ENCODE measurements around the gene TCHH. TPM values are rescaled to one million over a fixed set of nuclear protein-coding genes. Genes with fewer than 3 reads are reported as not detected.
"Not testable (repeated sequence)": the region's sequence is repeated elsewhere in the genome, so short reads cannot be mapped to it uniquely, and the experiment has no call there.

TCHH gene
- polyA plus RNA-seq (ENCODE audit: insufficient read length in 10 of 10), result under 1 TPM in 8 of 10 donors, not detected in 2; 0.03 to 0.11 (median 0.04) TPM
- long read RNA-seq, donor 1, result 0 reads
- long read RNA-seq, donor 2, result 0 reads
- long read RNA-seq, donor 3, result 0 reads
- long read RNA-seq, donor 4, result 0 reads
- long read RNA-seq, donor 5, result 0 reads
- long read RNA-seq, donor 6, result 0 reads
- long read RNA-seq, donor 7, result 0 reads
- long read RNA-seq, donor 8, result 0 reads
- long read RNA-seq, donor 9, result 0 reads

GRCh38 chr1:152115344-152115743, at the start of gene TCHH:
TSS of gene TCHH (minus strand) at chr1:152115444. CDS start at chr1:152114080, 1,364 bp downstream.
- no peak for DNase-seq

DNA sequence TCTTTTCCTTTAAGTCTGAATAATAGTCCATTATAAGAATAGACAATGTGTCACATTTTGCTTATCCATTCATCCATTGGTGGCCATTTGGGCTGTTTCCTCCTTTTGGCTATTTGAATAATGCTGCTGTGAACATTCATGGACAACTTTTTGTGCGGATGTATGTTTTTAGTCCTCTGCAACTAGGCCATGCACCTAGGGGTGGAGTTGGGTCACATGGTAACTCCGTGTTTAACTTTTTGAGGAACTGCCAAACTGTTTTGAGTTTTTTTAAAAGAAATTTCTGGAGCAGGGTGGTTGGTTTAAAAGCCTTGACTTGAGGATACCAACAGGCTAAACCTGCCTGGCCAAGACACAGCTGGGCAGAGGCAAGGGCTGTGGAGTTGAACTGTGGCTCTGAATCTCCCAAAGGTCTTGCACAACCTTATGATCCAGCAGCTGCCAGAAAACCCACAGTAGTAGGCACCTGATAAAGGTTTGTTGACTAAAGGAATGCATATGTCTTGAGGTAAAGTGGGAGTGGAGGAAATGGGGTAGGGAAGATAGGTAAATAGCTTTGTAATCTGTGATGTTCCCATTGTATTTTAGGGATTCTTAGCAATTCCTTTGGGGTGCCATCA, 49.4 kb upstream of the TCHH start:
- DNase-seq, result no peak

DNA sequence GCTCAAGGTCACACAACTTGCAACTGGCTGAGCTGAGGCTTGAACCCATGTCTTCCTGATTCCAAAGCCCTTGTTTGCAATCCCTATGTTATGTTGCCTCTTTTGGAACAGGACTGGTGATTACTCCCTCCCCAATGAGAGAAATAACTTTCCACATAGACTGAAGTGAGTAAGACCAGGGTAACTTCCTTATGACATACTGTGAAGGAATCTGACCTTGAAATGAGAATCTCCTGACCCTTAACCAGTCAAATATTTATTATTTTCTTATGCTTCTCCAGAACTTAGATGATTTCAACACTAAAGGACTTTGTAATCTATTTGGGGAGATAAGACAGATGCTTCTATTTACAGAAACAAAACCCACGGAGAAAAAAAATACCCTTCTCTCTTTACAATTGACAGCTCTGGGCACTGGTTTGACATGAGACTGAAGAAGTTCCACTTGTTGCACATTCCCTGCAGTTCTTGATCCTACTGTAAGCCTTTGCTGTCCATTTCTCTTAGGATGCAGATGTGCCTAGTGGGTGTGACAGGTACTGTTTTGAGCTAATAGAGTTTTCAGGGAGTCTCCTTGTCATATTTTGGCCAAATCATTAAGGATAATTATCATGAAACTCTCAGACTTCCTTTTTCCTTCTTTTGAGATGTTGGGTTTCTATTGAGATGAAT, 47.7 kb upstream of the TCHH start:
- peak in 1 of 3 donors; percentile 34 for DNase-seq

DNA sequence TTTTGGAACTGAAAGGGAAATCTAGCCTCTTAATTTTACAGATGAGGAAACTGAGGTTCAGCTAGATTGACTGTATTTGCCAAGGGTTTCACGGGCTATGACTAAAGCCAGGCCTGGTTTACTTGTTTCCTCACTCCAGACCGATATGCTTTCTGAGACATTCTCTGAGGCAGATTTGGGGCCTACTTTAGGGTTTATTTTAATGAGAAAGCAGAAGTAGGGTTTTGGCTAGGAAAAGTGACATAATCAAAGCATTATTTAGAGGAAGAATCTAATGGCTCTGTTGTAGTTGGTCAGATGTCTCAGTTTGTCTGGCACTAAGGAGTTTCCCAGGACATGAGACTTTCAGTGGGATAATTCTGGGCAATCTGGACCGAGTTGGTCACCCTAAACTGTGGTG, 45.3 kb upstream of the TCHH start:
- peak in 1 of 3 donors; percentile 11 for DNase-seq

GRCh38 chr1:152159144-152159543, 43.9 kb upstream of the TCHH start, which contains the start of gene RPTN:
TSS of gene RPTN (minus strand) at chr1:152159228. CDS start at chr1:152157889, 1,339 bp downstream.
- no peak for DNase-seq

GRCh38 chr1:152153996-152154395, 38.8 kb upstream of the TCHH start:
- DNase-seq, result no peak

DNA sequence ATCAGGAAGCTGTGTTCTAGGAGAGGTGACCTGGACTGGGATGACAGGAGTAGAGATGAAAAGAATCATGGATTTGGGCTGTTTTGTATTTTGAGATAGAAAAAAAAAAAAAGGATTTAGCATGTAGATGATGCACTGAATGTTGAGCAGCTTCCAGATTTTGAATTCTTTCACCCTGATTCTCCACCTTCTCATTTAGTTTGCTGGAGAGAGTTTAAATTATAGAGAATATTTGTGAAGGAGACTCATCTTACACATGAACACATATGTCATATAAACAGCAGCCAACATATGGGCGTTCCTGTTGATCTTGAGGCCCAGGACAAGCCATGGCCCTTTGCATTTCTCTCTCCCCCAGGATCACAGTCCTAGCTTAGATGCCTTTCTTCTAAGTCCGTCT, 36.4 kb upstream of the TCHH start:
- DNase-seq, result no peak

- DNase-seq, result no peak
Measured at GRCh38 chr1:152148981-152149380, 33.7 kb upstream of the TCHH start.

DNA sequence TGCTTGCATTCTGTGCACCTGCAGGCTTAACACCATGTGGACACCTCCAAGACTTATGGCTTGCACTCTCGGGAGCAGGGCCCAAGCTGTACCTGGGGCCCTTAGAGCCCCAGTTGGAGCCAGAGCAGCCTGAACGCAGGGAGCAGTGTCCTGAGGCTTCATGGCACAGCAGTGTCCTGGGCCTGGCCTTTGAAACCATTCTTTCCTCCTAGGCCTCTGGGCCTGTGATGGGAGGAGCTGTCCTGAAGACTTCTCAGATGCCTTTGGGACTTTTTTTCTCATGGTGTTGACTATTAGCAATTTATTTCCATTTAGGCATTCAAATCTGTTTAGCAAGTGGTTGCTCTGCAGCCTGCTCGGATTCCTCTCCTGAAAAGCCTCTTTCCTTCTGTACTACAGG, 32.8 kb upstream of the TCHH start:
- DNase-seq, result no peak

DNA sequence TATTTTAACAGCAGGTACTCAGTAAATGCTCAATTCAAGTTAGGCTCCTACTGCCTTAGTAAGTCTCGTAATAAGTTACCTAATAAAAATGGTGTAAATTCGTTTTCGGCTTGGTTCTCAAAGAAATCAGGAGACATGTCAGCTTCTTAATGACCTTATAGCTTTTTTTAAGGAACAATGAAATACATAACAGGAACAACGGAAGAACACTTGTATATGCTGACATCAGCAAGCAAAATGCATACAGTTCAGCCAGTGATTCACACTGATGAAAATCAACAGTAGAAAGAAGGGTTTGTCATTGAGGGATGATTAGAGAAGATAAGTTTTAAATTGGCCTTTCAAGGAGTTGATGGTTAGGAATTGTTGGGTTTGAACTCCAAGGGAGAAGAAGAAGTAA, 30.5 kb upstream of the TCHH start:
- DNase-seq, result no peak

GRCh38 chr1:152144674-152145183, 29.5 kb upstream of the TCHH start:
- not testable (repeated sequence) for DNase-seq

- DNase-seq, result no peak
Measured at GRCh38 chr1:152143150-152143887, 28.1 kb upstream of the TCHH start.

- DNase-seq, result peak; percentile 22 to 34 (median 28)
Measured at GRCh38 chr1:152141971-152142584, 26.8 kb upstream of the TCHH start.

DNA sequence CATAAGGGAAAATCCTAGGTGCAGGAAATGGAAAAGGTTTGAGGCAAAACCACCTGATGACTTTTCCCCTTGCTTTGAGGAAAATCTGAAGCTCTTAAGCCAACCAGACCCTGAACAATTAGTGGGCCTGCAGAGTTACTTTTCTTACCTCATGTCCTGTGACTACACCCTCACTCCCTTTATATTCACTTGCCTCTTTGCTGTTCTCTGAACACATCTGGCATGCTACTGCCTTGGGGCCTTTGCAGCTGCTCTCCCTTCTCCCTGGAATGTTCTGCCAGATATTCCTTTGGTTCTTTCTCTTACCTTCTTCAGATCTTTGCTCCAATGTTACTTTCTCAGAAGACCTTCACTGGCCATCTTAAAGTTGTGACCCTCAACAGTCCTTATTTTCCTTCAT, 22.0 kb upstream of the TCHH start:
- DNase-seq, result no peak

DNA sequence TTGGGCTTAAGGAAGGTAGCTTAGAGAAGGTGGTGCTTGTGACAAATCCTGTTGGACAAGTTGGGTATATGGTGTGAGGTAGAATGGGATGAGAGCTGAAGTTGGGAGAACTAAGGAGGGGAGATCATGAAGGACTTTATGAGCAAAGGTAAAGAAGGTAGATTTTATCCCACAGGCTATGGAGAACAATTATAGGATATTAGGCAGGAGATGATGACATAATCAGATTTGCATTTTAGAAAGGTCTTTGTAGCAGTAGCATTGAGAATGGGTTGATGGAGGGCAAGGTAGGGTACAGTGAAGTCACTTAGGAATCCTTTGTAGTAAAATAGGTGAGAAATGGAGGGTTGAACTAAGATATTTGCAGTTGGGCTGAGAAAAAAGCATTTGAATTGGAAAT, 14.9 kb upstream of the TCHH start:
- no peak for DNase-seq

DNA sequence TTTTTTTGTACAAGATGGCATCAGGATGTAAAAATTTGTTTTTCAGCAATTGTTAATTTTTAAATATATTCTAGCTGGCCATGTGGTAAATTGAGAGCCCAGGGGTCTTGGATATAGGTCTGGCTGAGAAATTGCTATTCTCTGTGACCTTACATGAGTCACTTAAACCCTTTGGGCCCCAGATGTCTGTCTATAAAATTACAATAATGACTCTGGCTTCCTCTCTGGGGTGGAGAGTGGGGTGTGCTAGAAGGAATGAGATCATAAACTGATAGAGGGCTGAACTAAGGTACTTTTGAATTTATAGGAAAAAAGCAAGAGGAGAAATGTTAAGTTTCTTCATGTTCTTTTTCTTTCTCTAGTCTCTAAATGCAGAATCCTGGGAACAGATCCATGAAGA, 12.4 kb upstream of the TCHH start:
- DNase-seq, result no peak

- DNase-seq, result no peak
Measured at GRCh38 chr1:152125834-152126443, 10.7 kb upstream of the TCHH start.

- no peak for DNase-seq
Measured at GRCh38 chr1:152118915-152119314, 3.7 kb upstream of the TCHH start.

- DNase-seq, result peak in 1 of 3 donors; percentile 13
Measured at GRCh38 chr1:152112885-152113432, 2.3 kb downstream of the TCHH start.

DNA sequence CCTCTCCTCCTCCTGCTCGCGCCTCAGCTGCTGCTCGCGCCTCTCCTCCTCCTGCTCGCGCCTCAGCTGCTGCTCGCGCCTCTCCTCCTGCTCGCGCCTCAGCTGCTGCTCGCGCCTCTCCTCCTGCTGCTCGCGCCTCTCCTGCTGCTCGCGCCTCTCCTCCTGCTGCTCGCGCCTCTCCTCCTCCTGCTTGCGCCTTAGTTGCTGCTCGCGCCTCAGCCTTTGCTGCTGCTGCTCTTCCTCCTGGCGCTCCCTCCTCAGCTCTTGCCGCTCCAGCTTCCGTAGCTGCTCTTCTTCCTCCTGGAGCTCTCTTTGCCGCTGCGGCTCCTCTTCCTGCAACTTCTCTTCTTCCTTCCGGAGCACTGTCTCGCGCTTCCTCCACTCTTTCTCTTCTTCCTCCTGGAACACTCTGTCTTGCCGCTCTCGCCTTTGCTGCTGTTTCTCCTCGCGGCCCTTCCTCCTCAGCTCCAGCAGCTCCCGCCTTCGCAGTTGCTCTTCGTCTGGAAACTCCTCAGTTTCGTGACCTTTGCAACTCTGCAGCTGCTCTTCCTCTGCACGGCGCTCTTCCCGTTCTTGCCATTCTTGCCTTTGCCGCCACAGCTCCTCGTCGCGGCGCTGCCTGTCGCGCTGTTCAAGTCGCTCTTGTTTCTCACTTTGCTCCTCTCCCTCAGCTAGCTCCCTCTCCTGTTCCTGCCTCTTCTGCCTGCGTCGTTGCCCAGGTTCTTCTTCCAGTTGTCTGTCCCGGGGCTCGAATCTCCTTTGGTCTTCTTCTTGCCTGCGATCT, 3.0 kb downstream of the TCHH start:
- DNase-seq, result peak in 2 of 3 donors; percentile 5 to 59
